Brain microvascular endothelial cell (primary cell): ENCODE results near the gene SHE.

Experiments used
- DNase-seq: peaks from one replicate; pipeline ENCODE4 v3.0.0-alpha.2; 2020
- H3K27ac ChIP-seq: fragments of 250-450 bp; sonication (Bioruptor Pico); 2 replicates; pipeline ENCODE4 v1.5.1; 2020; ENCODE audit warnings: mild to moderate bottlenecking, moderate library complexity
- H3K27me3 ChIP-seq: fragments of 250-450 bp; sonication (Bioruptor Pico); replicated peaks from 2 replicates; pipeline ENCODE4 v1.5.1; 2020; ENCODE audit warnings: mild to moderate bottlenecking
- H3K36me3 ChIP-seq: fragments of 250-450 bp; sonication (Bioruptor Pico); replicated peaks from 2 replicates; pipeline ENCODE4 v1.5.1; 2020; ENCODE audit warnings: mild to moderate bottlenecking
- H3K4me3 ChIP-seq: 2 replicates; pipeline ENCODE4 v1.5.1; 2011; ENCODE audit warnings: low read depth, mild to moderate bottlenecking, control low read depth, low read length, moderate library complexity
- CTCF ChIP-seq: IDR thresholded peaks from 2 replicates; pipeline ENCODE4 v1.5.1; 2011; ENCODE audit warnings: low read depth, mild to moderate bottlenecking, moderate library complexity, low read length, control low read depth, inconsistent platforms; ENCODE audit errors: missing control alignments
- in situ Hi-C: cut with HindIII; loops from 2 replicates; pipeline ENCODE4 v1.10.0; 2017; ENCODE audit warnings: low sequenced_read_pairs, low pct_ligation_motif_present

SHE gene

DNA sequence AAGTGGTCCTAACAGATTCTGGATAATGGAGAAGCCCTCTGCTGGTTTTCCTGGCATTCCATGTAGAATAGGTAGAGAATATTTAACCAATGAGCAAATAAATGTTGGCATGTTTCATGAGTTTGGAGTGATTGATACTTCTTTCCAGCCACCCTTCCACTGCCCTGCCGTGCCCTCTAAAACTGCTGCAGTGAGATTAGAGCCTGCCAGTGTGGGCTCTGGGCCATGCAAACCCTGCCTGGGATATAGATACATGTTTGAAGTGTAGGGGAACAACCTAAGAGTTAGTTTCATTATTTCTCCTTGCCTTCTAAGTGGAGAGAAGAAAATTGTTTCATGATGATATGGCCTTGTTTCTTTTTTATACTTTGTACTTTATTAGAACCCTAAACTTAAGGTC lies 45.8 kb upstream of the SHE start:
- Histone ChIP-seq H3K36me3 (peaks cover 39% of the 10 kb centered on the region), H3K27ac (no peak overlapping the region), H3K27me3 (no peaks in the 10 kb centered on the region), H3K4me3 (no peak overlapping the region)
- no peak for DNase-seq
- no peak for TF ChIP-seq CTCF
- in situ Hi-C loops: no loop called here

GRCh38 chr1:154547105-154547732 lies 45.0 kb upstream of the SHE start:
- no peak for DNase-seq
- no peaks in the 10 kb centered on the region for H3K27me3 ChIP-seq
- in situ Hi-C loops: no loop called here
- no peak overlapping the region for H3K4me3 ChIP-seq
- no peak overlapping the region for H3K27ac ChIP-seq
- no peak for TF ChIP-seq CTCF
- H3K36me3 ChIP-seq: peaks cover 31% of the 10 kb centered on the region

DNA sequence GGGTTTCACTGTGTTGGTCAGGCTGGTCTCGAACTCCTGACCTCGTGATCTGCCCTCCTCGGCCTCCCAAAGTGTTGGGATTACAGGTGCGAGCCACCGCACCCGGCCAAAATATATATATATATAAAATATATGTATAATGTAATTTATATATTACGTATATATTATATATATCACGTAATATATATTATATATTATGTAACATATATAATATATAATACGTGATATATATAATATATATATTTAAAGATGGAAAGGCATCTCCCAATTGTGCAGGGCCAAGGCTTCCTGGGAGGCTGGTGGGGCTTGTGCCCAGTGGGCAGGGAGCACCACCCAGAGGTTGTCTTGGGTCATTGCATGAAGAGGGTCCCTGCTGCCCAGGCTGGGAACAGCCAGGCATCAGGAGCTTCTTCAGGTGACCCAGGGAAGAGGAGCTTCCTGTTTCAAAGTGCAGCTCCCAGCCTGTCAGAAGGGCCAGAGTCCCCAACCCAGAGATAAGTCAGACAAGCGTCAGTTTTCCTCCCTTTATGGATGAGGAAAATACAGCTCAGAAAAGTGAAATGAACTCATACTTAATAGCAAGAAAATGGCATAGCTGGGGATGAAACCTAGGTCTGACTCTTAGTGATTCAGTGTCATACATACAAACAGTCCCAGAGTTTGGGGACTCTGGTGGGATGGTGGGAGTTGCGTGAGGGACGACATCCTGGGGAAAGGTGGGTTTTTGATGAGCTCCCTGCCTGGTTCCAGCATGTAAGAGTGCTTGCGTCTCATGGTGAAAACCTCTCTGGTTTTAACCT lies 44.3 kb upstream of the SHE start:
- H3K36me3 ChIP-seq: peaks cover 23% of the 10 kb centered on the region
- peak; percentile 38 for DNase-seq
- TF ChIP-seq CTCF: peak; percentile 91
- in situ Hi-C loops: no loop called here
- H3K27me3 ChIP-seq: peaks cover 6% of the 10 kb centered on the region
- H3K4me3 ChIP-seq: no peak overlapping the region
- no peak overlapping the region for H3K27ac ChIP-seq

- Histone ChIP-seq H3K4me3 (no peak overlapping the region), H3K27me3 (peaks cover 12% of the 10 kb centered on the region), H3K36me3 (no peaks in the 10 kb centered on the region), H3K27ac (no peak overlapping the region)
- in situ Hi-C loops: no loop called here
- DNase-seq: no peak
- no peak for TF ChIP-seq CTCF
These were observed 39.0 kb upstream of the SHE start for GRCh38 chr1:154541231-154541630.

DNA sequence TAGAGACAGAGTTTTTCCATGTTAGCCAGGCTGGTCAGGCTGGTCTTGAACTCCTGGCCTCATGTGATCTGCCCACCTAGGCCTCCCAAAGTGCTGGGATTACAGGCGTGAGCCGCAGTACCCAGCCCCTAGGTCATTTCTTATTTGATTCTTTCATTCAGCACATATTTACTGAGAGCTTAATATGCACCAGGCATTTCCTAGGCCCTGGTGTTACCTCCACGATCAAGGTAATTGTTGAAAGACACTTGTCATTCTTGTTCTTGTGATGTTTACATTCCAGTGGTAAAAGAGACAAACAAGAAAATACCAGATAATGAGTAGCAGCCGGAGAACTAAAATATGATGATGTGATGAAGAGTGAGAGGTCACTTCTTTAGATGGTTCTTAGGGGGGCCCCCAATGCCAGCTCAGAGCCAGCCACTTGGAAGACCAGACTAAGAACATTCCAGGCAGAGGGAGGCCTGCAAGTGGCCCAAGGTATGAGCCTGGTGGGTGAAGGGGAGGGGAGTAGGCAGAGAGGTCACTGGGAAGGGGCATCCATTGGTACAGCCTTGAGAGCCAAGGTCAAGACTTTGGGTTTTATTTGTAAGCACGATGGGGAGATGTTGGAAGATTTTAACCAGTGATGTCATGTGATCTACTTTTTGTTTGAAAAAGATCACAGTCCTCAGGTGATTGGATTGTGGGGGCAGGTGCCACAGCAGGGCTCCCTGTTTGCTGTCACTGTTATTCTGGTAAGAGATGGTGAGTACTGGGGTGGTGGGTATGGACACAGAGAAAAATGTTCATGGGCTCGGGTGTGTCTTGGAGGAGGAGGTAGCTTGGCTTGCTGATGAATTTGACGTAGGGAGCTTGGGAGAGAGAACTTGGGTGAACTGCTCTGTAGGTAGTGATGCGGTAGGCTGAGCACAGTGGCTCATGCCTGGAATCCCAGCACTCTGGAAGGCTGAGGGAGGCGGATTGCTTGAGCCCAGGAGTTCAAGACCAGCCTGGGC lies 37.6 kb upstream of the SHE start:
- no peak overlapping the region for H3K27ac ChIP-seq
- H3K4me3 ChIP-seq: no peak overlapping the region
- TF ChIP-seq CTCF: no peak
- no peaks in the 10 kb centered on the region for H3K36me3 ChIP-seq
- in situ Hi-C loops: no loop called here
- no peak for DNase-seq
- H3K27me3 ChIP-seq: peaks cover 12% of the 10 kb centered on the region
